ENCODE data around the gene CCDC183. TPM values are rescaled to one million over a fixed set of nuclear protein-coding genes. Genes with fewer than 3 reads are reported as not detected.

Gene CCDC183
- total and polyA plus RNA-seq, 7 donors, result 0.71 to 3.5 (median 2.2) TPM; not detected in 1

- DNase-seq, result no peak
- H3K4me1 ChIP-seq, result peaks cover 0 to 32% (median 25%) of the 10 kb centered on the region in 4 donors
Observed at GRCh38 chr9:136854842-136855460, 58.8 kb downstream of the CCDC183 start.

DNA sequence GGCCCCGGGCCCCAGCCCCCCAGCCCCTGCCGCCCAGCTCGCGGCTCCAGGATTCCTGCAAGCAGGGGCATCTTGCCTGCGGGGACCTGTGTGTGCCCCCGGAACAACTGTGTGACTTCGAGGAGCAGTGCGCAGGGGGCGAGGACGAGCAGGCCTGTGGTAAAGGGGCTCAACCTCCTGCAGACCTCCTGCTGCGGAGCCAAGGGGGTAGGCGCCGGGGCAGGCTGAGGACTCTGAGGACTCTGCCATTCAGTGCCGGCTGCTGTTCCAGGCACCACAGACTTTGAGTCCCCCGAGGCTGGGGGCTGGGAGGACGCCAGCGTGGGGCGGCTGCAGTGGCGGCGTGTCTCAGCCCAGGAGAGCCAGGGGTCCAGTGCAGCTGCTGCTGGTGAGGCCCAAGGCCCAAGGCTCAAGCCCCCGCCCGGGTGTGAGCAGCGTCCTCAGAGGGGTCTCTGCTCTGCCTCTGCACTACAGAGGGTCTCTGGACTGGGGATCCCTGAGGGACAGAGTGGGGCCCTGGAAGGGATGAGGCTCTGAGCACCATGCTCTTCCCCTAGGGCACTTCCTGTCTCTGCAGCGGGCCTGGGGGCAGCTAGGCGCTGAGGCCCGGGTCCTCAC lies 59.4 kb downstream of the CCDC183 start:
- H3K27me3 ChIP-seq, result no peaks in the 10 kb centered on the region
- WGBS, 2 donors, result 83 to 86% methylated on average over 26 of the region's 26 CpGs
- no peak for TF ChIP-seq EP300 (IDR thresholded peaks at IDR 0.05)
- no peak for TF ChIP-seq POLR2AphosphoS5 (IDR thresholded peaks at IDR 0.05)
- TF ChIP-seq, protein P1, sequence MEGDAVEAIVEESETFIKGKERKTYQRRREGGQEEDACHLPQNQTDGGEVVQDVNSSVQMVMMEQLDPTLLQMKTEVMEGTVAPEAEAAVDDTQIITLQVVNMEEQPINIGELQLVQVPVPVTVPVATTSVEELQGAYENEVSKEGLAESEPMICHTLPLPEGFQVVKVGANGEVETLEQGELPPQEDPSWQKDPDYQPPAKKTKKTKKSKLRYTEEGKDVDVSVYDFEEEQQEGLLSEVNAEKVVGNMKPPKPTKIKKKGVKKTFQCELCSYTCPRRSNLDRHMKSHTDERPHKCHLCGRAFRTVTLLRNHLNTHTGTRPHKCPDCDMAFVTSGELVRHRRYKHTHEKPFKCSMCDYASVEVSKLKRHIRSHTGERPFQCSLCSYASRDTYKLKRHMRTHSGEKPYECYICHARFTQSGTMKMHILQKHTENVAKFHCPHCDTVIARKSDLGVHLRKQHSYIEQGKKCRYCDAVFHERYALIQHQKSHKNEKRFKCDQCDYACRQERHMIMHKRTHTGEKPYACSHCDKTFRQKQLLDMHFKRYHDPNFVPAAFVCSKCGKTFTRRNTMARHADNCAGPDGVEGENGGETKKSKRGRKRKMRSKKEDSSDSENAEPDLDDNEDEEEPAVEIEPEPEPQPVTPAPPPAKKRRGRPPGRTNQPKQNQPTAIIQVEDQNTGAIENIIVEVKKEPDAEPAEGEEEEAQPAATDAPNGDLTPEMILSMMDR (IDR thresholded peaks at IDR 0.05), result no peak
- no peak for TF ChIP-seq POLR2A (IDR thresholded peaks at IDR 0.05)
- peaks cover 0 to 11% (median under 1%) of the 10 kb centered on the region in 4 donors for H3K36me3 ChIP-seq
- peaks cover 0 to 26% (median 19%) of the 10 kb centered on the region in 4 donors for H3K4me1 ChIP-seq
- no peak overlapping the region for H3K27ac ChIP-seq
- no peaks in the 10 kb centered on the region for H3K9me3 ChIP-seq
- intact Hi-C loops (cut with DNase I), result no loop called here
- DNase-seq, result no peak
- no peak overlapping the region for H3K4me3 ChIP-seq

More at GRCh38 chr9:136854842-136855460, 58.8 kb downstream of the CCDC183 start:
- no peaks in the 10 kb centered on the region for H3K27me3 ChIP-seq
- no peaks in the 10 kb centered on the region for H3K9me3 ChIP-seq
- peaks cover 0 to 6% (median 0%) of the 10 kb centered on the region in 4 donors for H3K36me3 ChIP-seq
- WGBS, 2 donors, result 84 to 86% methylated on average over 23 of the region's 23 CpGs
- no peak overlapping the region for H3K4me3 ChIP-seq
- TF ChIP-seq EP300 (IDR thresholded peaks at IDR 0.05) (no peak), POLR2AphosphoS5 (IDR thresholded peaks at IDR 0.05) (no peak), POLR2A (IDR thresholded peaks at IDR 0.05) (no peak)
- TF ChIP-seq, protein P1 (IDR thresholded peaks at IDR 0.05), result no peak
- intact Hi-C loops (cut with DNase I), result no loop called here
- no peak overlapping the region for H3K27ac ChIP-seq

- no peaks in the 10 kb centered on the region for H3K27me3 ChIP-seq
- intact Hi-C loops (cut with DNase I), result no loop called here
- no peak overlapping the region for H3K27ac ChIP-seq
- peaks cover 0 to 21% (median 14%) of the 10 kb centered on the region in 4 donors for H3K4me1 ChIP-seq
- WGBS, 2 donors, result 73 to 79% methylated on average over 15 of the region's 15 CpGs
- H3K9me3 ChIP-seq, result no peaks in the 10 kb centered on the region
- no peak for DNase-seq
- TF ChIP-seq POLR2A (IDR thresholded peaks at IDR 0.05) (no peak), POLR2AphosphoS5 (IDR thresholded peaks at IDR 0.05) (no peak), EP300 (IDR thresholded peaks at IDR 0.05) (no peak)
- TF ChIP-seq, protein P1 (IDR thresholded peaks at IDR 0.05), result no peak
- H3K36me3 ChIP-seq, result peaks cover 1 to 11% (median 5%) of the 10 kb centered on the region in 4 donors
- no peak overlapping the region for H3K4me3 ChIP-seq
Observed at GRCh38 chr9:136856079-136856476, 59.9 kb downstream of the CCDC183 start.

GRCh38 chr9:136856541-136857141 lies 60.5 kb downstream of the CCDC183 start:
- TF ChIP-seq POLR2A (IDR thresholded peaks at IDR 0.05) (no peak), EP300 (IDR thresholded peaks at IDR 0.05) (no peak), POLR2AphosphoS5 (IDR thresholded peaks at IDR 0.05) (no peak)
- TF ChIP-seq, protein P1 (IDR thresholded peaks at IDR 0.05), result no peak
- H3K27ac ChIP-seq, result no peak overlapping the region
- no peak overlapping the region for H3K4me3 ChIP-seq
- no peaks in the 10 kb centered on the region for H3K27me3 ChIP-seq
- H3K4me1 ChIP-seq, result peaks cover 0 to 18% (median 14%) of the 10 kb centered on the region in 4 donors
- no peaks in the 10 kb centered on the region for H3K9me3 ChIP-seq
- 81 to 84% methylated on average over 14 of the region's 14 CpGs for WGBS, 2 donors
- DNase-seq, result no peak
- intact Hi-C loops (cut with DNase I), result no loop called here
- peaks cover 7 to 16% (median 11%) of the 10 kb centered on the region in 4 donors for H3K36me3 ChIP-seq

Measured in sigmoid colon (tissue), 7 donors.